GM21528 (cell line): ENCODE data around the gene MAGEA9B.
"Not testable (repeated sequence)": the region's sequence is repeated elsewhere in the genome, so short reads cannot be mapped to it uniquely, and the experiment has no call there.

ENCODE experiments used
- ATAC-seq: cut with Tn5 transposase; IDR thresholded peaks from one replicate; pipeline ENCODE4 v1.9.1; 2021; ENCODE audit warnings: mild to moderate bottlenecking, moderate library complexity; ENCODE audit not compliant: unreplicated experiment, low FRiP score

The MAGEA9B gene

DNA sequence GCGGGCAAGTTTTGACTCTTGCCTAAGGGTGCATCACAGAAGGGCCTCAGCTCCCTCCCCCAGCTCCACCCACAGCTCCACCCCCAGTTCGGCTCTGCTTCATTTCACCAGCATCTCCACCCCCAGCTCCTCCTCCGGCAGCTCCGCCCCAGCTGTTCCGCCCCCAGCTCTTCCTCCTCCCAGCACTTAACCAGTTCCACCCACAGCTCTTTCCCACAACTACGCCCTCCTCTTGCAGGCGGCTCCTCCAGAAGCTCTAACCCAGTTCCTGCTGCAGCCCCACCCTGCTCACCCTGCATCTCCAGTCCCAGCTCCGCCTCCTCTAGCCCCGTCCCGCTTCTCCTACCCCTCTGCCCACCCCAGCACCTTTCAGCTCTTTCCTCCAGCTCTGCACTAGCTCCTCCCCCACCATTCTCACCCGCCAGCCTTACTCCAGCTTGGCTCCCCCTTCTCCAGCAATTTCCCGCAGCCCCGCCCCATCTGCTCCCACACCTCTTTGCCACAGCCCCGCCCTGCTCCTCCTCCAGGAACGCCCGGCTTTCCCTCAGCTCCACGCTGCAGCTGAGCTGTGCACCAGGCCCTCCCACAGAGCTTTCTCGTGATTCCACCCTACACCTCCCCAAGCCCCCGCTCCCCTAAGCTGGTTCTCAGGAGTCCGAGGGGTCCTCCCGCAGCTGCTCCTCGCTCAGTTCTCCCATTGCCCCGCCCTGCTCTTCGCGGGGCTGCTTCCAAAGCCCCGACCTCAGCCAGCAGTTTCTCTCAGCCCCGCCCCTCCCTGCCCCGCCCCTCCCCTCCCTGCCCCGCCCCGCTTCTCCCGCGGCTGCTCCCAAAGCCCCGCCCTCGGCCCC is 47.8 kb downstream of the MAGEA9B start:
- ATAC-seq, result peak; percentile 52

GRCh38 chrX:149537474-149537873 is 49.8 kb downstream of the MAGEA9B start:
- ATAC-seq, result not testable (repeated sequence)

GRCh38 chrX:149534926-149535602 is 52.2 kb downstream of the MAGEA9B start:
- not testable (repeated sequence) for ATAC-seq

DNA sequence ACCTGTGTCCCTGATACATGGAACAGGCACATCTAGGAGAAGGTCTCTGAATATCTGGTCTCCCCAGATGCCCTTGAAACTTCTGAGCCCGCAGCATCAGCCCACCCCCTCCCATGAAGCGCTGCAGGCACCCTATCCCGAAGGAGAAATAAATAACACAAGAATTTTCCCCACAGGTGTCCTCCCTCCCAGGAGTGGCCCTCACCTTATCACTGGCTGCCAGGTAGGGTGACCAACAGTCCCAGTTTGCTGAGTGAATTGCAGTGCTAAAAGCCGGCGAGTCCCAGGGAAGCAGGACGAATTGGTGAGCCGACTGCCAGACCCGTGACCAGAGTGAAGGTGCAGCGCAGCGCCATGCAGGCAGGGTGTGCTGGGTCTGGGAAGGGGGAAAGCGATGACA is 53.3 kb downstream of the MAGEA9B start:
- ATAC-seq, result not testable (repeated sequence)

DNA sequence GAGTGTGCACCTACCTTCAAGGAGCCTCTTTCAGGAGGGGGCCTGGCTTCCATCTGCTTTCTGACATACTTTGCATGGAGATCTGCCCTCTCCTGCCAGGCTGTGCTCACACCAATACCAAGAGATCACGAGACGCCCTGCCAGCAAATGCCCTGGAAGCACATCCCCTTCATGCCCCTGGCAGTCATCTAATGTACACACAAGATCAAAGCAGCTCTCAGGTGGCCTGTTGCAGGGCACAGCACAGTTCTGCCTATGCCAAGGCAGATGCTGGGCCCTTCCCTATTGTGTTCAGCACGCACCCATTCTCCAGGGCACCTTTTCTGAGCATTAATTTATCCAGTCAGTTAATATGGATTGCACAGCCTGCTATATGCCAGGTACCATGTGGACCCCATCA is 54.4 kb downstream of the MAGEA9B start:
- not testable (repeated sequence) for ATAC-seq
